K562 (cell line): ENCODE data around the gene ZSCAN26. TPM values are rescaled to one million over a fixed set of nuclear protein-coding genes. Genes with fewer than 3 reads are reported as not detected.

Experiments
- E2F4 ChIP-seq: sonication (generic); formaldehyde crosslinking; IDR thresholded peaks from 2 replicates; pipeline ENCODE4 v1.8.0; 2022; ENCODE audit warnings: mild to moderate bottlenecking, low read depth, missing genetic modification reagents
- FOXK1 ChIP-seq: sonication (generic); formaldehyde crosslinking; IDR thresholded peaks from 2 replicates; pipeline ENCODE4 v1.8.0; 2022; ENCODE audit warnings: missing genetic modification reagents, mild to moderate bottlenecking, borderline replicate concordance
- HDAC1 ChIP-seq, 2 experiments: fragments of 450-650 bp; IDR thresholded peaks; 2 replicates each; pipeline ENCODE4 v1.6.1; 2016 to 2017; ENCODE audit warnings: inconsistent platforms in 1 of 2, mild to moderate bottlenecking in 1 of 2, moderate library complexity in 1 of 2
- LCOR ChIP-seq: sonication (generic); formaldehyde crosslinking; IDR thresholded peaks from 2 replicates; pipeline ENCODE4 v1.8.0; 2022; ENCODE audit warnings: mild to moderate bottlenecking, missing genetic modification reagents
- SLC30A9 ChIP-seq: fragments of 250-450 bp; sonication (Bioruptor Pico); IDR thresholded peaks from 2 replicates; pipeline ENCODE4 v1.8.0; 2022; ENCODE audit warnings: mild to moderate bottlenecking, moderate library complexity
- TBP ChIP-seq: optimal IDR thresholded peaks from 2 replicates; pipeline ENCODE3; 2011; ENCODE audit warnings: low read depth, low read length, improper control_type of control experiment
- THAP7 ChIP-seq: fragments of 250-450 bp; sonication (Bioruptor Pico); IDR thresholded peaks from 2 replicates; pipeline ENCODE4 v1.5.0; 2021
- XRCC4 ChIP-seq: IDR thresholded peaks from one replicate; pipeline ENCODE4 v1.6.1; 2011; ENCODE audit not compliant: insufficient read depth, insufficient read length; ENCODE audit errors: extremely low read depth
- ZBTB40 ChIP-seq, 2 experiments: fragments of 450-650 bp in 1 of 2; sonication (generic) in 1 of 2; formaldehyde crosslinking in 1 of 2; IDR thresholded peaks; 2 replicates each; pipeline versions ENCODE4 v1.7.1 to v1.9.0; 2016 to 2022; ENCODE audit warnings: inconsistent platforms in 1 of 2, mild to moderate bottlenecking in 1 of 2, missing genetic modification reagents in 1 of 2
- ZHX1 ChIP-seq: fragments of 150-350 bp; conservative IDR thresholded peaks from 2 replicates; pipeline ENCODE4 v1.6.1; 2014; ENCODE audit warnings: low read length
- ZNF561 ChIP-seq: fragments of 450-650 bp; formaldehyde crosslinking; conservative IDR thresholded peaks from 2 replicates; pipeline ENCODE4 v1.4.0; 2020; ENCODE audit warnings: mild to moderate bottlenecking, moderate library complexity
- ZNF76 ChIP-seq: fragments of 250-450 bp; sonication (Bioruptor Pico); IDR thresholded peaks from 2 replicates; pipeline ENCODE4 v1.4.0; 2020; ENCODE audit warnings: mild to moderate bottlenecking, moderate library complexity, borderline replicate concordance
- polyA plus RNA-seq, 8 experiments: library from polyadenylated mRNA; depleted of rRNA in 4 of 8; stranded (reverse) in 5 of 8; unstranded in 3 of 8; fragments of >200 nt; fragmentation: Nextera tagmentation in 2 of 8; fragmentation: Illumina TruSeq in 1 of 8; extraction: Ambion mirVana in 2 of 8; extraction: Trizol in 1 of 8; gene quantifications; 2 replicates each; pipeline versions ENCODE4 v1.2.1 to v1.2.3, GENCODE V29; 2011 to 2014; ENCODE audit warnings: inconsistent platforms in 1 of 8, missing spikeins in 1 of 8
- total RNA-seq, 7 experiments: library from RNA; depleted of rRNA in 6 of 7; stranded (reverse); fragments of >200 nt in 6 of 7; fragmentation: Illumina TruSeq in 2 of 7; extraction: Trizol in 2 of 7; gene quantifications; 2 replicates each; pipeline versions ENCODE4 v1.2.1 to v1.2.3, GENCODE V29; 2011 to 2021; ENCODE audit warnings: low replicate concordance in 1 of 7

The ZSCAN26 gene
- total and polyA plus RNA-seq, 9 of the 15 experiments (the other 6 are each of a cell fraction or from before 2014, with no cell fraction given), result 5.9 to 14.2 (median 10.5) TPM

- TF ChIP-seq XRCC4 (no peak), HDAC1 (IDR thresholded peaks at IDR 0.05) (no peak; a peak in 1 of 4 replicates), THAP7 (CRISPR knock-in tag) (no peak), ZNF76 (CRISPR knock-in tag) (no peak), ZBTB40 (IDR thresholded peaks at IDR 0.05) (peak; percentile 50; the same call in 1 of the 2 replicates), ZBTB40 (CRISPR knock-in tag; IDR thresholded peaks at IDR 0.05) (no peak), TBP (peak; percentile 97), ZNF561 (0 out of 2 replicates have a peak, but pooled peaks have one; percentile 20), LCOR (CRISPR knock-in tag) (no peak), FOXK1 (CRISPR knock-in tag) (0 out of 2 replicates have a peak, but pooled peaks have one; percentile 24), E2F4 (CRISPR knock-in tag) (no peak), SLC30A9 (CRISPR knock-in tag) (no peak), ZHX1 (no peak)
These were observed 46.4 kb upstream of the ZSCAN26 start (continued) for GRCh38 chr6:28220257-28221133.
